ENCODE data around the gene MAST4.

Gene MAST4

GRCh38 chr5:66903709-66904108, 307.5 kb downstream of the MAST4 start:
- Histone ChIP-seq H3K9me3 (ENCODE audit: low read length) (no peaks in the 10 kb centered on the region), H3K36me3 (ENCODE audit: insufficient read depth, low read length) (no peaks in the 10 kb centered on the region), H3K27ac (ENCODE audit: low read depth, low read length) (no peak overlapping the region), H3K9ac (ENCODE audit: low read length) (no peak overlapping the region), H3K4me1 (ENCODE audit: insufficient read depth, low read length) (no peaks in the 10 kb centered on the region), H3K4me3 (ENCODE audit: low read depth in 1 of 2, low read length in 2 of 2) (no peak overlapping the region), H3K27me3 (ENCODE audit: control insufficient read depth in 1 of 2, insufficient read depth in 2 of 2, low read length in 2 of 2) (no peaks in the 10 kb centered on the region)

- Histone ChIP-seq H3K9ac (ENCODE audit: low read length) (no peak overlapping the region), H3K4me3 (ENCODE audit: low read depth in 1 of 2, low read length in 2 of 2) (no peak overlapping the region), H3K27me3 (ENCODE audit: control insufficient read depth in 1 of 2, insufficient read depth in 2 of 2, low read length in 2 of 2) (no peaks in the 10 kb centered on the region), H3K27ac (ENCODE audit: low read depth, low read length) (no peak overlapping the region), H3K36me3 (ENCODE audit: insufficient read depth, low read length) (no peaks in the 10 kb centered on the region), H3K4me1 (ENCODE audit: insufficient read depth, low read length) (no peaks in the 10 kb centered on the region), H3K9me3 (ENCODE audit: low read length) (no peaks in the 10 kb centered on the region)
Observed at GRCh38 chr5:66904189-66904588, 308.0 kb downstream of the MAST4 start.

- Histone ChIP-seq H3K9me3 (ENCODE audit: low read length) (no peaks in the 10 kb centered on the region), H3K9ac (ENCODE audit: low read length) (no peak overlapping the region), H3K27me3 (ENCODE audit: control insufficient read depth in 1 of 2, insufficient read depth in 2 of 2, low read length in 2 of 2) (no peaks in the 10 kb centered on the region), H3K27ac (ENCODE audit: low read depth, low read length) (no peak overlapping the region), H3K4me1 (ENCODE audit: insufficient read depth, low read length) (no peaks in the 10 kb centered on the region), H3K4me3 (ENCODE audit: low read depth in 1 of 2, low read length in 2 of 2) (no peak overlapping the region), H3K36me3 (ENCODE audit: insufficient read depth, low read length) (no peaks in the 10 kb centered on the region)
Observed at GRCh38 chr5:66906021-66906420, 309.8 kb downstream of the MAST4 start.

- no peaks in the 10 kb centered on the region for H3K27me3 ChIP-seq (ENCODE audit: control insufficient read depth in 1 of 2, insufficient read depth in 2 of 2, low read length in 2 of 2)
- no peaks in the 10 kb centered on the region for H3K4me1 ChIP-seq (ENCODE audit: insufficient read depth, low read length)
- no peak overlapping the region for H3K9ac ChIP-seq (ENCODE audit: low read length)
- H3K9me3 ChIP-seq (ENCODE audit: low read length) = no peaks in the 10 kb centered on the region
- H3K36me3 ChIP-seq (ENCODE audit: insufficient read depth, low read length) = no peaks in the 10 kb centered on the region
- H3K27ac ChIP-seq (ENCODE audit: low read depth, low read length) = no peak overlapping the region
- no peak overlapping the region for H3K4me3 ChIP-seq (ENCODE audit: low read depth in 1 of 2, low read length in 2 of 2)
Observed at GRCh38 chr5:66908230-66908629, 312.0 kb downstream of the MAST4 start.

- no peak overlapping the region for H3K9ac ChIP-seq (ENCODE audit: low read length)
- H3K9me3 ChIP-seq (ENCODE audit: low read length) = no peaks in the 10 kb centered on the region
- H3K27ac ChIP-seq (ENCODE audit: low read depth, low read length) = no peak overlapping the region
- no peaks in the 10 kb centered on the region for H3K4me1 ChIP-seq (ENCODE audit: insufficient read depth, low read length)
- no peaks in the 10 kb centered on the region for H3K36me3 ChIP-seq (ENCODE audit: insufficient read depth, low read length)
- H3K27me3 ChIP-seq (ENCODE audit: control insufficient read depth in 1 of 2, insufficient read depth in 2 of 2, low read length in 2 of 2) = no peaks in the 10 kb centered on the region
- no peak overlapping the region for H3K4me3 ChIP-seq (ENCODE audit: low read depth in 1 of 2, low read length in 2 of 2)
Observed at GRCh38 chr5:66909364-66909763, 313.2 kb downstream of the MAST4 start.

- no peaks in the 10 kb centered on the region for H3K9me3 ChIP-seq (ENCODE audit: low read length)
Observed at GRCh38 chr5:66912787-66913186, 316.6 kb downstream of the MAST4 start.

GRCh38 chr5:66915531-66915930, 319.3 kb downstream of the MAST4 start:
- Histone ChIP-seq H3K36me3 (ENCODE audit: insufficient read depth, low read length) (no peaks in the 10 kb centered on the region), H3K9ac (ENCODE audit: low read length) (no peak overlapping the region), H3K27me3 (ENCODE audit: control insufficient read depth in 1 of 2, insufficient read depth in 2 of 2, low read length in 2 of 2) (no peaks in the 10 kb centered on the region), H3K27ac (ENCODE audit: low read depth, low read length) (no peak overlapping the region), H3K4me1 (ENCODE audit: insufficient read depth, low read length) (no peaks in the 10 kb centered on the region), H3K9me3 (ENCODE audit: low read length) (no peaks in the 10 kb centered on the region), H3K4me3 (ENCODE audit: low read depth in 1 of 2, low read length in 2 of 2) (no peak overlapping the region)

More at GRCh38 chr5:66912787-66913186, 316.6 kb downstream of the MAST4 start:
- Histone ChIP-seq H3K27me3 (ENCODE audit: control insufficient read depth in 1 of 2, insufficient read depth in 2 of 2, low read length in 2 of 2) (no peaks in the 10 kb centered on the region), H3K36me3 (ENCODE audit: insufficient read depth, low read length) (no peaks in the 10 kb centered on the region), H3K27ac (ENCODE audit: low read depth, low read length) (no peak overlapping the region), H3K9ac (ENCODE audit: low read length) (no peak overlapping the region), H3K4me1 (ENCODE audit: insufficient read depth, low read length) (no peaks in the 10 kb centered on the region), H3K4me3 (ENCODE audit: low read depth in 1 of 2, low read length in 2 of 2) (no peak overlapping the region)

- no peak overlapping the region for H3K27ac ChIP-seq (ENCODE audit: low read depth, low read length)
- H3K27me3 ChIP-seq (ENCODE audit: control insufficient read depth in 1 of 2, insufficient read depth in 2 of 2, low read length in 2 of 2) = no peaks in the 10 kb centered on the region
Observed at GRCh38 chr5:66922881-66923280, 326.7 kb downstream of the MAST4 start.

GRCh38 chr5:66923457-66923856, 327.3 kb downstream of the MAST4 start:
- Histone ChIP-seq H3K27me3 (ENCODE audit: control insufficient read depth in 1 of 2, insufficient read depth in 2 of 2, low read length in 2 of 2) (no peaks in the 10 kb centered on the region), H3K9me3 (ENCODE audit: low read length) (no peaks in the 10 kb centered on the region), H3K4me3 (ENCODE audit: low read depth in 1 of 2, low read length in 2 of 2) (no peak overlapping the region), H3K4me1 (ENCODE audit: insufficient read depth, low read length) (no peaks in the 10 kb centered on the region), H3K9ac (ENCODE audit: low read length) (no peak overlapping the region), H3K36me3 (ENCODE audit: insufficient read depth, low read length) (no peaks in the 10 kb centered on the region), H3K27ac (ENCODE audit: low read depth, low read length) (no peak overlapping the region)

More at GRCh38 chr5:66922881-66923280, 326.7 kb downstream of the MAST4 start:
- H3K9me3 ChIP-seq (ENCODE audit: low read length) = no peaks in the 10 kb centered on the region
- no peaks in the 10 kb centered on the region for H3K4me1 ChIP-seq (ENCODE audit: insufficient read depth, low read length)
- no peak overlapping the region for H3K9ac ChIP-seq (ENCODE audit: low read length)
- H3K4me3 ChIP-seq (ENCODE audit: low read depth in 1 of 2, low read length in 2 of 2) = no peak overlapping the region
- H3K36me3 ChIP-seq (ENCODE audit: insufficient read depth, low read length) = no peaks in the 10 kb centered on the region

GRCh38 chr5:66923922-66924321, 327.7 kb downstream of the MAST4 start:
- Histone ChIP-seq H3K9me3 (ENCODE audit: low read length) (no peaks in the 10 kb centered on the region), H3K27ac (ENCODE audit: low read depth, low read length) (no peak overlapping the region), H3K4me1 (ENCODE audit: insufficient read depth, low read length) (no peaks in the 10 kb centered on the region), H3K36me3 (ENCODE audit: insufficient read depth, low read length) (no peaks in the 10 kb centered on the region), H3K9ac (ENCODE audit: low read length) (no peak overlapping the region), H3K4me3 (ENCODE audit: low read depth in 1 of 2, low read length in 2 of 2) (no peak overlapping the region), H3K27me3 (ENCODE audit: control insufficient read depth in 1 of 2, insufficient read depth in 2 of 2, low read length in 2 of 2) (no peaks in the 10 kb centered on the region)

- H3K4me1 ChIP-seq (ENCODE audit: insufficient read depth, low read length) = no peaks in the 10 kb centered on the region
- H3K36me3 ChIP-seq (ENCODE audit: insufficient read depth, low read length) = no peaks in the 10 kb centered on the region
Observed at GRCh38 chr5:66927140-66927539, 330.9 kb downstream of the MAST4 start.

GRCh38 chr5:66929281-66929680, 333.1 kb downstream of the MAST4 start:
- H3K4me1 ChIP-seq (ENCODE audit: insufficient read depth, low read length) = no peaks in the 10 kb centered on the region
- H3K9ac ChIP-seq (ENCODE audit: low read length) = no peak overlapping the region
- H3K27me3 ChIP-seq (ENCODE audit: control insufficient read depth in 1 of 2, insufficient read depth in 2 of 2, low read length in 2 of 2) = no peaks in the 10 kb centered on the region
- no peaks in the 10 kb centered on the region for H3K9me3 ChIP-seq (ENCODE audit: low read length)
- no peak overlapping the region for H3K27ac ChIP-seq (ENCODE audit: low read depth, low read length)
- H3K36me3 ChIP-seq (ENCODE audit: insufficient read depth, low read length) = no peaks in the 10 kb centered on the region
- H3K4me3 ChIP-seq (ENCODE audit: low read depth in 1 of 2, low read length in 2 of 2) = no peak overlapping the region

More at GRCh38 chr5:66927140-66927539, 330.9 kb downstream of the MAST4 start:
- Histone ChIP-seq H3K9ac (ENCODE audit: low read length) (no peak overlapping the region), H3K4me3 (ENCODE audit: low read depth in 1 of 2, low read length in 2 of 2) (no peak overlapping the region), H3K27me3 (ENCODE audit: control insufficient read depth in 1 of 2, insufficient read depth in 2 of 2, low read length in 2 of 2) (no peaks in the 10 kb centered on the region), H3K27ac (ENCODE audit: low read depth, low read length) (no peak overlapping the region), H3K9me3 (ENCODE audit: low read length) (no peaks in the 10 kb centered on the region)
